HG03280 (cell line): ENCODE results near the gene FKBP3.

Experiments
- ATAC-seq: cut with Tn5 transposase; IDR thresholded peaks from one replicate; pipeline ENCODE4 v1.9.1; 2021; ENCODE audit warnings: mild to moderate bottlenecking, moderate library complexity; ENCODE audit not compliant: unreplicated experiment

FKBP3 gene

DNA sequence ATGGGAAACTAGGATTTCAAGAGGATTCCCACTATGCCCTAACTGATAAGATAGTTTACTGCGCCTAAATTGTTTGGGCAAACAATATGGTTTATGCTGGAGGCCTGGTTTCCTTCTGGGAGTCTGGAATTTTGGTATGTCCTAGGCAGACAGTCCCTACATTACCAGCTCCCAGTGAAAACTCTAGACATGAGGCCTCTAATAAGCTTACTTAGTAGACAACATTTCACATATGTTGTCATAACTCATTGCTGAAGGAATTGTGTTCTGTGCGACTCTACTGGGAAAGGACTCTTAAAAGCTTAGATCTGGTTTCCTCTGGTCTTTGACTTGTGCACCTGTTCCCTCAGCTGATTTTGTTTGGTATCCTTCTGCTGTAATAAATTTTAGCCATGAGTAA, 68.3 kb downstream of the FKBP3 start:
- no peak for ATAC-seq
